Measurements from ENCODE around the gene GGTA1.
"Not testable (repeated sequence)": the region's sequence is repeated elsewhere in the genome, so short reads cannot be mapped to it uniquely, and the experiment has no call there.

The GGTA1 gene

DNA sequence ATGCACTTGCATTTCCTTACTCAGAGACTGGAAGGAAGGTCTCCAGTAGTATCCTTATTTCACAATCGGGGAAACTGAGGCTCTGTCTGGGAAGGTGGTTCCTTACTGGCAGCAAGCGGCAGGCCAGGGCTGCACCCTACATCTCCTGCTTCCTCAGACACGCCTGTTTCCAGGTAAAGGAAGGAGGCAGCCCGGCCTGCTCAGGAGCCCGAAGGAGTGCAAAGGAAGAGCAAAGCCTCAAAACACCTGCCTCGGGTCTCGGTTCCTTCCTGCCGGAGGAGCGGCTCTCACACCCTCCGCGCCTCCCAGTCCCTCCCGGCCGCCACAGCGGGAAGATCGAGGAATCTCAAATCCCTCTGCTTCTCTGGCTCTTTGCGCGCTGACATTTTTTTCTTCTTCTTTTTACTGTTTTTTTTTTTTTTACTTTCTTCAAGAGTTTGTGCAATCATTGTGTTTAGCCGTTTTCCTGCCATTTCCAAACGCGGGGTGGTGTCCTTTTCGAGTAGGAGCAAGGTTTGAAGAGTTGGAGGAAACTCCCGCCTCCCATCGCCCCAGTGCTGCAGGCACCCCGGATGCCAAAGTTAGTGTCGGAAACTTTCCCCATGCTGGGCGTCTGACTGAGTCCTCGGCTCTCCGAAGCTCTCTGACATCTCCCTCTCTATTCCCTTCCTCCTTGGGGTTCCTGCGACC, 1.0 kb downstream of the GGTA1 start:
- DNase-seq: peak in 1 of 2 donors; percentile 4

DNA sequence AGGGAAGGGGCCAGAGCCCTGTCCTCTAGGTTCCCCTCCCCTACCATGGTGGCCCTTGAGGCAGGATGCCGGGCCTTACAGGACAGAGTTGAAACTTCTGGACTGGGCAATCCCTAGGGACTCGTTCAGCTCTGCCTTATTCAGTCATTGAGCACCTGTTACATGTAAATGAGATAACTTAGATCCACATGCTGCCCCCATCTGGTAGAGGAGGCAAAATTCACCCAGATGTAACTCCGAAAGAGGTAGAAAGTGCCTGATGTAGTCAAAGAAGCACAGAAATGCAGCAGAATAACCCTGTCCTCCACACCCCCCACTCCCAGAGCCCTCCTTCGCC, 1.5 kb downstream of the GGTA1 start:
- peak; percentile 40 to 47 for DNase-seq

DNA sequence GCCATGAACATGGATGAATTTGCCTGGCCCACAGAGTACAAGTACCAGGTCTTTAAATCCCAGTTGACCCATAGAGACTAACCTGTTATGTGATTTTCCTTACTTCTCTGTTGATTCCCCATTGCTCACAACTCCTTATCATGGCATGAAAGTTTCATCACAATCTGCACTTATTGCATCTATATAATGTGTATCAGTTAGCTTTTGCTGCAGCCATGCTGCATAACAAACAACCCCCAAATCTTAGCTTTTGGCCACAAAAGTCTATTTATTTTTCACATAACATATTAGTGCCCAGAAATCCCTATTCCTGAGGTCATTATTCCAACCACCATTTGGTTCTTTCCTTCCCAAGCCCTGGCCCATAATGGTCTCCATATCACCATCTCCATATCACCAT, 3.7 kb downstream of the GGTA1 start:
- DNase-seq: no peak

DNA sequence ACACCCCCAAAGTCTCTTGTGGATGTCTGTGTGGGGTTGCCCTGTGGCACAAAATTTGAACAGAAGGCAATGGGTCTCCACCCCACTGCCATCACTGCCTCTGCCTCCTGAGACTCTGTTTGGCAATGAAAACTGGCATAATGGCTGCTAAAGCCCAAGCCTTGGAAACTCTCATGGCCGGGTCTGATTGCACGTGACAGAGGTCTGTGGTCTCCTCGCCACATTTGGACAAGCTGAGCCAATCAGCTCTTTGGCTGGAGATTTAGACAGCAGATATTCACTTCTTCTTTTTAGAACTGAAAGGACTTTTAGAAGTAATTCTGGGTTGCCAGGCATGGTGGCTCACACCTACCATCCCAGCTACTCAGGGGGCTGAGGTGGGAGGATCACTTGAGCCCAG, 5.5 kb downstream of the GGTA1 start:
- DNase-seq: no peak

DNA sequence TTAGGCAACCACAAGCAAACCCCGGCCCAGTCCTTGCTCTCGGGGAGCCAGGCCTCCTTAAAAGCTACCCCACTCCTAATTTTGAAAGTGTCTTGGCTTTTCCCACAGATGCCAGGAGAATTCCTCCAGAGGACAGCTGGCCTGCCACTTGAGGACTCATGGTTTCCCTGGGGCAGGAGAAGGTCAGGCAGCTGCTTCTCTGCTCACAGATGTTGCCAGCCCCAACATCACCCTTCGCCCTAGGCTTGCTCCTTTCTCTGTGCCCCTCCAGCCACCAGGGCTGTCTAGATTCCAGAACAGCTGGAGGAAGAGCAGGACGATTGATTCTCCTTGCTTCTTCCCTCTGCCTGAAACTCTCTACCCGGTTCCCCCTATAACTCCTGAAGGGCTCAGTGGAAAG, 8.5 kb downstream of the GGTA1 start:
- no peak for DNase-seq

DNA sequence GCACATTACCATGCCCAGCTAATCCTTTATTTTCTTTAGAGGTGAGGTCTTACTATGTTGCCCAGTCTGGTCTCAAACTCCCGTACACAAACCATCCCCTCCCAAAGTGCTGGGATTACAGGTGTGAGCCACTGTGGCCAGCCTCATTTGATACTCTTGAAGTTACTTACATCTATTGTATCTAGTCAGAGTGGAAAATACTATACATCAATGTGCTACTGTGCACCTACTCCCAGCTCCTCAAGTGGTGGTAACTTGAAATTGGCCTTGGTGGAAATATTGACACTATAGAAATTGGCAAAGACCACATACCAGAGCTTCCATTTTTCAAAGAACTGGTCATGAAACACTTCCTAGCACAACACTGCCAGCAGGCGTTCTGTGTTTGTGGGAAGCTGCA, 10.3 kb downstream of the GGTA1 start:
- DNase-seq: no peak

DNA sequence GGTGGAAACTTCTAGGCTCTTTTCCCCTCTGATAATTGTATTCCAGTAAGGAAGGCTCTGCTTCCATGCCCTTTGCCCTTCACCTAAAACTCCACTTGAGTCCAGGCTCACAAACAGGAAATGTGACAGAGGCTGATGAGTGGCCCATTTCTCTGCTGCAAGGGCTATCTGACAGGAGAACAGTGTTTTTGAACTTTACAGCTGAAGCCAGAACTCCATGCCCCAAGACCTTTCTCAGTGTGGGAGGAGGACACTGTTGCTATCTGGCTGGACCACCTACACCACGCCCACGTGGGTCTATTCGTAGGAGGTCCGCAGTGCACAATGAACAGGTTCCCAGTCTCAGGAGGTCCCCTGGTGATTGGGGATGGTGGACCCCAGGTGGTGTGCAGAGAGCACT, 13.6 kb downstream of the GGTA1 start:
- DNase-seq: no peak

DNA sequence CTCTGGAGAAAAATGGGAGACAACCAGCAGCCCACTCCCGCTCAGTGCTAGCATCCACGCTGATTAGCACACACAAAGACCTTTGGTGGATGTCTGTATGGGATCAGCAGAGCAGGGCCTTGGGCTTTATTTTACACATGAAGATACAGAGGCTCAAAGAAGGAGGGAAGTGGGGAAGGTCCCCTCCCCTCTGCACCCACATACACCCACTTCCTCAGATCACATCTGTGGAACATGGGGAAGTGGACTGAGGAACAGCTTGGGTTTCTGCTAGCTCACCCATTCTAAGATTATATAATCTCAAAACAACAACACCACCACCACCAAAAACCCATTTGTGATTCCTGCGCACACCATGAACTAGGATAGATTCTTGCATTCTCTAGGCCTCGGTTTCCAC, 14.0 kb downstream of the GGTA1 start:
- DNase-seq: no peak

DNA sequence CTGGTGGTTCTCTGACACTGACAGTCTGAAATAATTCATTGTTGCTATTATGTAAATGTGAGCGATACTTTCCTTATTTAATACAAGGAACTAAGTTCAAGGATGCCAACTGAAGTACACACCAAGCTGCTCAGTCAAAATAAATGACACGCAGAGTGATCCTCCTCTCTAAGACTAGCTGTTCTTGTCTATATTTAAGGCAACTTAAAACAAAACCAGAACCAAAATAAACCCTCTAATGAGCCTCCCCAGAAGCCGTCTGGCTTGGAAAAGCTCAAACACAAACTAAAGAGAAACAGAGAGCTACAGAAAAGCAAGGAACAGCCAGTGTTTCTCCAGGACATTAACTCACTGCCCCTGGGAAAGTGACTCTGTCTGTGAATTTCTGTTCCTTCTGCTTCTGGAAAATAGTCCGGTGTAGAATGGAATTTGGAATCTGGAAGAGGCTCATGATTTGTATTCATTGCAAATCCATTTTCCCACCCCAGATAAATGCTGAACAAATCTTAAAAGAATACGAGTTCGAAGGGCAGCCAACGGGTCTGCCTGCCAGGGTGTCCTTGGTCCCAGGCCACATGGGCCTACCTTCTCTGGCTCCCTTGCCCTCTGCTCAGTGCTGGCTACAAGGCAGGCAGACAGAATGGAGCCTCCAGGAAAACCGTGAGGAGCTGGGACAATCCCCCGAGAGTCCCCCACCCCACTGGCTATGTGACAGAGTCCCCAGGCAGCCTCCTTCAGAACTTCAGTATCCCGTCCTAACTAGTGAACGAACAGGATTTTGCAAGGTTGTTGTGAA, 14.8 kb downstream of the GGTA1 start:
- no peak for DNase-seq

DNA sequence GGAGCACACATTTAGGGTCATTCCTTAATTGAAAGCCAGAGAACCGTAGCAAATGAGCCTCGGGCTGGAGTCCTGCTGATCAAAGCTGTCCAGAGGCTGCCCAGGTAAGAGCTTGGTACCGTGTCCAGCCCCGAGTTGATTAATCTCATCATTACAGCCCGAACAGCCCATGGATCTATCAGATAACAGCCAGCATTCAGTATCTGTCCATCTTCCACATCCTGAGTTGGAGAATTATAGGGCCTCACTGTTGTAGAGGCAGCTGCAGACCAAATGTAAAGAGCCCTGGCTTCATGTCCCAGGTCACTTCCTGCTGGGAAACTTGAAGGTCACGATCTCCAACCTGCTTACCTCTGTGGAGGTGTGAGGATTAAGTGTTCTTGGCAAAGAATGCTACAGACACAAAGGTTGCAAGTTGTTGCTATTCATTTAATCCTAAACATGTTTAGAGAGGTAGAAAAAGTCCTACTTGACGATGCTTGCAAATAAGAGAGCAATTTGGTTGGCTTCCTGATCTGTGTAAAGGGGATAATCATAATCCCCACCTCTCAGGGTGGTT, 16.1 kb downstream of the GGTA1 start:
- DNase-seq: no peak

DNA sequence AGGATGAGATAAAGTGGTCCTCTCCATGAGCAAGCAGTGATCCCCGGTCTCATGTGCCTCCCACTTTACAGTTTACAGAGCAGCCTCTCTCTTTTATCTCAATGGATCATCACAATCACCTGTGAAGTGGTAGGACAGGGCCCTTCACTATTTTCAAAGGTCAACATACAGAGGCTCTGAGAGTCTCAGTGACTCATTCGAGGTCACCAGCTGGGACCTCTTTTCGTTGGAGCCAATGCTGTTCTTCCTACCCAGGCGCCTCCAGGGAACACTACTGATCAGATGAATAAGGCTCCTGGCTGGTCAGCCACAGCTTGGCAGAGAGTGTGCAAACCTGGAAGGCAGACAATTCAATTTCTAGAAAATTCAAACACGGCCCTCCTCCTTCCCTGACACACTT, 16.6 kb downstream of the GGTA1 start:
- DNase-seq: no peak

DNA sequence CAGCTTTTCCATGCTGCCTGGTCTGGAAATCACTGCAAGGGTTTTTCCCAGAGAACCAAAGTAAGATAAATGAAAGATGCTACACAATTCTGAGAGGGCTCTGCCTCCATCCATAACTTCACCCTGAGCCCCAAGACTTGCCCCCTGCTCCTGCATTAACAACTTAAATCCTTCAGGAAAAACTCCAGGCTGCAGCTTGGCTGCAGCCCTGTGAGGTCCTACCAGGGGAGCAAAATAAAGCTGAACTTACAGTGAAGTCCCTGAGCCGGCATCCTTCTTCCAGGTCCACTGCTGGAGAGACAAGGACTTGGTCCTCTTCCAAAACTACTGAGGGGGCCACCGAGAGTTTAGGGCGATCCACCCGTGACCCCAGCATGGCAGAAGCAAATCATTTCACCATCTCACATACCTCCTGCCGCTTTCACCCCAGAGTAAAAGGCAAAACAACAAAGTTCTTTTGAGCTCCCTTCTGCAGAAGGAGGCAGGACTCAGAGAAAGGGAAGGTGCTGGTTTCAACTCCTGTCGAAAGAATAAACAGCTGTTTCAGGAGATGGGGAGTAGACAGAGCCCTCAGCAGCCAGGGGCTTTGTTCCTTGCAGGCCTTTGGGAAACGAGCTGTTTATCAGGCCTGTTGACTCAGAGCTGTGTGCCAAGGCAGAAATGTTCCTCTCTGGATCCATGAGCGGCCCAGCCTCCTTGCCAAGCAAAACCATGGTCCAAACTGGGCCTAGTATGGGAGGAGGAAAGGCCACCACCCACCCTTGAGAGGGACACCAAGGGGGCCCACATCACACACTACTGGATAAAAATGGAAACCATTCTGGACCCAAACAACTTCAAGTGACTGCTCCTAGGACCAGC, 20.6 kb downstream of the GGTA1 start:
- DNase-seq: no peak

DNA sequence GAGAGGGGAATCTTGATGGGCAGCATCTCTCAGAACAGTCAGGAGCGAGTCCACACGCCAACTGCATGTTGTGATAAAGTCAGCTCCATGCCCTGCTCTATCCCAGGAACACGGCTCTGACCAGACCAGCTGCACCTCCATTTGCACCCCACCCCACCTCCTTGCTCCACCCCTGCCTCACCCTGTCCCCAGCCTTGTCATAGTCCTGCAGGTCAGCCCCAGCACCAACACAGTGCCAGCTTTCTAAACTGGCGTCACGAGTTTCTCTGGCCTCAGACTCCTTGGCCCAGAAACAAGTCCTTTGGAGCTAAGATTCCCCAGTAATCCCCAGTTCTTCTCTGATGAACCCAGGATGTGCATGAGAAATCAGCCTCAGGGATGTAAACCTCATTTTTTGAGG, 23.5 kb downstream of the GGTA1 start:
- DNase-seq: no peak

DNA sequence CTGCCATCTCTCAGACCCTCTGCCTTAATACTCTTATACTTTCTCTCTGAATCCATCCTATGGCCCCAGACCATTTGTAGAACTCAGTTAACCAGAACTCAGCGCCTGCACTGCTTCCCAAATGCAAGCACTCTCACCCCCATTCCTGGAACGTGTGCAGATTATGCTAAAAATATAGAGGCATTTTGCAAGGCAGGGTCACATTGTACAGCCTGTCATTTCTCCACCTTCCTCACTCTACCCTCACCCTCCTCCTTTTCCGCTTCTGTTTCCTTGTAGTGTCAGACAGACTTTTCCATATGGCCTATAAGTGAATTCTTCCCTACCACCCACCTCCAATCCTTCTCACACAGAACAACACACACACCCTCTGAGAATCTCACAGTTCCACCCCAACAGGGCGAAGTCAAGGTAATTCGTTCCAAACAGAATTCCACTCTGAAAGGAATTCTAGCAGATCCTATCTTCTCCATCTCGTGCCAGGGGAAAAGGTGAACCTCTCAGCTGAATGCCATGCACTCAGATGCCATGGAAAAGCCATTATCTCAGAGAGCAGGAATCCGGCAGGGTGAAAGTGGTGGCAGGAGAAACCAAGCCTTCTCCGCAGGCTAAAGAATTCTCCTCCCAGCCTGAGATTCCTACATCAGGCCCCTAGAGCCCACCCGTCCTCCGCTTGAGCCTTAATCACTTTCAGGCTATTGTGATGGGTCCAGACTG, 25.3 kb downstream of the GGTA1 start:
- no peak for DNase-seq

DNA sequence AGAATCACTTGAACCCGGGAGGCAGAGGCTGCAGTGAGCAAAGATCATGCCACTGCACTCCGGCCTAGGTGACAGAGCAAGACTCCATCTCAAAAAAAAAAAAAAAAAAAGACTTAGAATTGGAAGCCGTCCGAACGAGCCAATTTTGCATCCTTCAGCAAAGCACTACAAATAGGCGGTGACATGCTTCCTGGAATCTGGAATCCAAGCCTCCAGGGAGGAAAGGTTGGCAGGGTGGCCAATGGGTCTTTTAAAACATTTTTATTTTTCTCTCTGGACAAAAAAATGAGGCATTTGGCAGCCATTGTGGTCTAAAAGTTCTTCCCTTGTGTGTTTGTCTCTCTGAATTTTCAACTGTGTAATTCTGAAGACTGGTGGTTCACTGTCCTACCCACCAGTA, 26.4 kb downstream of the GGTA1 start:
- no peak for DNase-seq

DNA sequence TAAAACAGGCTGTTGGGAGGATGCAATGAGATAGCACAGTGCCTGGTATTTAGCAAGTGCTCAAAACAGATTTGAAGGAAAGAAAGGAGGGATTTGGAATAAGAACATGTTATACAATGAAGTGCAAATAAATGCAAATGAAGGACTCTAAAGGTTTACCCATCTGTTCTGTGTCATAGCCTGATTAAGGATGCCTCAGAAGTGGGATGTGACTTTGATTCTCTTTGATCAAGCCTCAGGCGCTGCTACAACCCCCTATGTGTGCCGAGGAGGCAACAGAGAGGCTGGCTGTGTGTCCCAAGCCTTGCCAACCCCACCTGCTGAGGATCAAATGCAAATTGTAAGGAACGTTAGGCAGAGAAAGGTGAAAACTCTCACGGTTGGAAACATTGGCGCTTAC, 27.2 kb downstream of the GGTA1 start:
- DNase-seq: no peak

DNA sequence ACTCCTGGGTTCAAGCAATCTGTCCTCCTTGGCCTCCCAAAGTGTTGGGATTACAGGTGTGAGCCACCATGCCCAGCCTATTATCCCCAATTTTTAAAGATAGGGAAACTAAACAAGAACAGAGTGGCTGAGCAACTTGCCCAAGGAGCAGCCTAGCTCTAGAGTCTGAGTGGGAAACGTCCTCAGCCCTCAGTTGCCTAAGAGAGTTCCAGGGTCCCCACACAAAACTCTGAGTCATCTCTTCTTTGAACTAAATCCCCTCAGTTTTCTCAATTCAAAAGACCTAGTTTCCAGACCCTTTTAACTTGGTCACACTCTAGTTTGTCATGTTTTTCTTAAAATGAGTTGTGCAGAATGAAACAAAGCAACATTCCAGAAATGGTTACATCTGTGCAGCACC, 33.5 kb downstream of the GGTA1 start:
- no peak for DNase-seq

DNA sequence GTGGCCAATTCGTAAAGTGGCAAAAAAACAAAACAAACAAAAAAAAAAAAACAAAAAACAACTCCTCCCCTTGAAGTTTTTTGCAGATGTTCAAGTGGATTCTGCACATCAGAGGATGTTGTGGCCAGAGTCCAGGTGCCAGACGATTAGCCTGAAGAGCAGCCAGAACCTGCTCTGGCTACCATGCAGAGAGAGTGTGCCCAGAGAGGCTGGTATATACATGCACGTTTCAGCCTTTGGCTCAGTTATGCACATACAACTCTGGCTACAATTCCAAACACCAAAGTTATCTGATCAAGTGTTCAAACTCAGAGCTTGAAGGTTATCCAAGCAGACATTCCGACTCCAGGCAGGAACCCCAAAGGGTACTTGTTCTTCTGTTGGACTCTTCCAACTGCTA, 34.7 kb downstream of the GGTA1 start:
- no peak for DNase-seq

DNA sequence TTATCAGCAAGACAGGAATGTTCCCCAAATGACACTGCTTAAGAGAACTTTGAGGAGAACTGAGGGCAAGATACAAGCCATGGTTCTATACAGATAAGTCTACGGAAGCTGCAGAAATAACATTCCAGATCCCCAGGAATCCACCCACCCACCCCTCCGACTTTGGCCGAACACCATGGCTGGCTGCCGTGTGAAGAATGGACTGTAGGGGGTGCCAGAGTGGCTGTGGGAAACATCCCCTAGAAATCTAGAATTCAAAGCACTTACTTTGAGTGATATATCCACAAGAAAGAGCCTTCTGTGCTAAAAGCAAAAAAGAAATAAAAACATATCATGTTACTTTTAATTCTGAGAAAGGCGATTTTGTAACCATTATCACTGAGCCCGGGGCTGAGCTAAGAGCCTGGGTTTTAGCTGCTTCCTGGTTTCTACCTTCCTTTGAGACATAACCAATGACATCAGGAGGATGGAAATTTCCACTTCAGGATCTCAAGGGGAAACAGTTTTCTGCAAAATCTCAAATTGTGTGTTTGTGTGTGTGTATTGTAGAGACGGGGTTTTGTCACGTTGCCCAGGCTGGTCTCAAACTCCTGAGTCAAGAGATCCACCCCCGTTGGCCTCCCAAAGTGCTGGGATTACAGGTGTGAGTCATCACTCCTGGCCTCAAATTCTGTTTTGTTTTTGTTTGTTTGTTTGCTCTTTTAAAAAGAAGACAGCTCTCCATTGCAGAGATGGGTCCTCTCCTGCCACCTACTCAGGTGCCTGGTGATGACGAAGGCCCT, 36.4 kb downstream of the GGTA1 start:
- DNase-seq: peak; percentile 11 to 23

DNA sequence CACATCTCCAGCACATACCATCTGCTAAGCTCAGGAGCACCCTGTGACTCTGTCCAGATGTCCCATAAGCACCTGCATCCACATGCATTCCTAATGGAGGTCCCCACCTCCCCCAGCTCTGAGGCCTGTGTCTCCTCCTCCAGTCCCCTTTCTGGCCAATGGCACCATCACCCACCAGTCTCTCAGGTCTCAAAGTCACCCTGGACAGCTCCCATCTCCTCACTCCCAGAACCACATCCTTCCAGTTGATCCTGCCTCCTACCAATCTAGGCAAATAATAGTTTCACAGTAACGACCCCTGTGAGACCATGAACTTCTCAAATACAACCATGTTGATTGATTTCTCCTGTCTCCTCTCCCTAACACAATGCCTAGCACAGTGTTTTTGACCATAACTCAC, 40.1 kb downstream of the GGTA1 start:
- no peak for DNase-seq

DNA sequence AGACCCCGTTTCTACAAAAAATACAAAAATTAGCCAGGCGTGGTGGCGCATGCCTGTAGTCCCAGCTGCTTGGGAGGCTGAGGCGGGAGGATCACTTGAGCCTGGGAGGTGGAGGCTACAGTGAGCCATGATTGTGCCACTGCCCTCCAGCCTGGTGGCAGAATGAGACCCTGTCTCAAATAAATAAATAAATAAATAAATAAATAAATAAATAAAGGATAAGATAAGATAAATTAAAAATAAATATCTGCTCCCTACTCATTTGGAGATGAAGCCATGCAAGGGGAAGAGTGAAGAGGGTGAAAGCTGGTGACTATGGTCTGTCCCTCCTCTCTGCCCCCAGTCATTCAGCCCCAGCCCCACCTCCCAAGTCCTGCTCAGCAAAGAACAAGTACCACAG, 41.2 kb downstream of the GGTA1 start:
- not testable (repeated sequence) for DNase-seq
